Measurements from ENCODE around the gene POLR1E. TPM values are rescaled to one million over a fixed set of nuclear protein-coding genes. Genes with fewer than 3 reads are reported as not detected.

The POLR1E gene
- total and polyA plus RNA-seq, 2 of the 8 experiments (the other 6 are each of a cell fraction or from before 2014, with no cell fraction given) = 16.0 to 40.0 TPM

DNA sequence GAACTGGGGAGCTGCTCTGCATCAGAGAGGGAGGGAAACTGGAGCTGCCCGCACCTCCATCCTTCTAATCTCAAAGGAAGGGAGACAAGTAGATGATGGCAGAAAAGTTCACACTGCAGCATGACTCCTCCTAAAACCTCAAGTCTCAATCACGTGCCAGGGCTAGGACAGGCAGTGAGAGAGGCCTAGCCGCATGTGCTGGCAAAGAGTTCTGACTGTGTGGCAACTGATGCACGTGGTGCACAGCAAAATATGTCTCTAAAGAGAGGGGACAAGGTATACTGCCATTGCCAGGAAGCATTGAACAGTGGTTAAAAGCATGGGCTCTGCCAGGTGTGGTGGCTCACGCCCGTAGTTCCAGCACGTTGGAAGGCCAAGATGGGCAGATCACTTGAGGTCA lies 52.4 kb downstream of the POLR1E start (continued):
- TF ChIP-seq CBX5 (IDR thresholded peaks at IDR 0.05; ENCODE audit: low read depth, low read length) (no peak), SP1 (IDR thresholded peaks at IDR 0.05; ENCODE audit: low read depth, low read length) (no peak), CHD1 (IDR thresholded peaks at IDR 0.05; ENCODE audit: low read depth, low read length) (no peak)

All from H1 (cell line).